Body of pancreas (tissue), 4 donors: Measurements from ENCODE around the gene CD79A. TPM values are rescaled to one million over a fixed set of nuclear protein-coding genes. Genes with fewer than 3 reads are reported as not detected.

Experiments
- ATAC-seq: fragments of 150-250 bp; one replicate; pipeline ENCODE4 v1.9.1; 2016
- DNase-seq, 4 donors: peaks; one replicate each; pipeline ENCODE4 v3.0.0-alpha.2; 2019
- H3K27ac ChIP-seq, 4 donors: fragments of 200-600 bp; sonication (generic); 1 replicate in 3 of 4; 2 replicates in 1 of 4; pipeline versions ENCODE4 v1.5.1 to v1.6.1; 2016 to 2019; ENCODE audit warnings: mild to moderate bottlenecking in 1 of 4, mixed read lengths in 1 of 4, moderate library complexity in 1 of 4
- H3K27me3 ChIP-seq, 2 donors: fragments of 200-600 bp; sonication (generic); one replicate each; pipeline ENCODE4 v1.6.0; 2016; ENCODE audit warnings: mild to moderate bottlenecking in 1 of 2
- H3K36me3 ChIP-seq, 2 donors: fragments of 200-600 bp; sonication (generic); replicated peaks in 1 of 2; 2 replicates each; pipeline ENCODE4 v1.5.1; 2016; ENCODE audit warnings: low read depth in 2 of 2; ENCODE audit not compliant: insufficient read depth in 1 of 2
- H3K4me1 ChIP-seq: fragments of 200-600 bp; sonication (generic); one replicate; pipeline ENCODE4 v1.6.0; 2016
- H3K4me3 ChIP-seq, 2 donors: fragments of 200-600 bp; sonication (generic); 1 replicate in 1 of 2; 2 replicates in 1 of 2; pipeline ENCODE4 v1.5.1; 2016 to 2019
- H3K9me3 ChIP-seq, 3 donors: fragments of 200-600 bp; sonication (generic); 1 replicate in 2 of 3; 2 replicates in 1 of 3; pipeline ENCODE4 v1.5.1; 2016
- POLR2A ChIP-seq, 3 donors: fragments of 450-650 bp; IDR thresholded peaks; one replicate each; pipeline ENCODE4 v1.6.1; 2016; ENCODE audit warnings: antibody characterized with exemption in 3 of 3, mild to moderate bottlenecking in 2 of 3
- WGBS, 2 donors: methylation state at CpG; one replicate each; pipeline ENCODE4 v1.1.5; 2017; 5-methylcytosine and 5-hydroxymethylcytosine counted together
- intact Hi-C: fragments of 100-400 bp; cut with DNase I; formaldehyde crosslinking; loops from one replicate; pipeline ENCODE4 v1.15.1; 2023
- total RNA-seq, 2 donors: library from RNA; depleted of rRNA; stranded (reverse); fragments of >200 nt; gene quantifications; one replicate each; pipeline ENCODE4 v1.1.0, GENCODE V29; 2016
- TF ChIP-seq, protein P1 (sequence below), 7 experiments: fragments of 450-650 bp in 4 of 7; fragments of 200-600 bp in 3 of 7; sonication (generic) in 3 of 7; IDR thresholded peaks; one replicate each; pipeline ENCODE4 v1.5.1; 2016 to 2019; ENCODE audit warnings: antibody characterized with exemption in 7 of 7

Gene CD79A
- total RNA-seq, 2 donors from 2014 or later, result not detected

DNA sequence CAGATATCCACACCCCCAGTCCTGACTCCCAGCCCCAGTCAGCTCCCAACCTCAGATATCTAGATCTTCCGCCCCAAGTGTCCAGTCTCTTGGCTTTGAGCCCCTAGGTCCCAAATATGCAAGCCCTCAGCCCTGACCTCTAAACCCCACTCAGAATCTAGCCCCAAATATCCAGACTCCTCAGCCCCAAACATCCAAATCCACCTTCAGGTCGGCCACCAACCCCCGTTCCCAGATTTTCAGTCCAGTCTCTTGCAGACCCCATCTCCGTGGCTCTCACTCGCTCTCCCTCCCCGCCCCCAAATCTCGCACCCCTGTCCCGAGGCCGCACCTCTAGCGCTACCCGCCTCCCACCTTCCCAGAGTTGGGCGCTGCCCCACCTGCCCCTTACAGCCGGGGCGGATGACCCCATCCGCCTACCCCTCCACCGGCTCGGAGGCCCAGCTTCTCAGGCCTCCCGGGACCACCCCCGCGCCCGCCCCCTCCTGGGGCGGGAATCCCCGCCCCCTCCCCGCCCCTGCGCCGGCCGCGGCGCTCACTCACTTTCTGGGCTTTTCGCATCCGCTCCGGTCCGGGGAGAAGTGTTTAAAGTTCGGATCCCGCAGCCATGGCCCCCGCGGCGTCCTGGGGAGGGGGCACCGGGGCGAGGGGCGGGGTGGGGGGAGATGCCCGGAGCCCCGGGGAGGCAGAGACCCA is 50.6 kb downstream of the CD79A start:
- no peak for DNase-seq
- no peak for TF ChIP-seq POLR2A (IDR thresholded peaks at IDR 0.05)
- TF ChIP-seq, protein P1, sequence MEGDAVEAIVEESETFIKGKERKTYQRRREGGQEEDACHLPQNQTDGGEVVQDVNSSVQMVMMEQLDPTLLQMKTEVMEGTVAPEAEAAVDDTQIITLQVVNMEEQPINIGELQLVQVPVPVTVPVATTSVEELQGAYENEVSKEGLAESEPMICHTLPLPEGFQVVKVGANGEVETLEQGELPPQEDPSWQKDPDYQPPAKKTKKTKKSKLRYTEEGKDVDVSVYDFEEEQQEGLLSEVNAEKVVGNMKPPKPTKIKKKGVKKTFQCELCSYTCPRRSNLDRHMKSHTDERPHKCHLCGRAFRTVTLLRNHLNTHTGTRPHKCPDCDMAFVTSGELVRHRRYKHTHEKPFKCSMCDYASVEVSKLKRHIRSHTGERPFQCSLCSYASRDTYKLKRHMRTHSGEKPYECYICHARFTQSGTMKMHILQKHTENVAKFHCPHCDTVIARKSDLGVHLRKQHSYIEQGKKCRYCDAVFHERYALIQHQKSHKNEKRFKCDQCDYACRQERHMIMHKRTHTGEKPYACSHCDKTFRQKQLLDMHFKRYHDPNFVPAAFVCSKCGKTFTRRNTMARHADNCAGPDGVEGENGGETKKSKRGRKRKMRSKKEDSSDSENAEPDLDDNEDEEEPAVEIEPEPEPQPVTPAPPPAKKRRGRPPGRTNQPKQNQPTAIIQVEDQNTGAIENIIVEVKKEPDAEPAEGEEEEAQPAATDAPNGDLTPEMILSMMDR (IDR thresholded peaks at IDR 0.05), result no peak
- Histone ChIP-seq H3K27me3 (peaks cover 0 to 4% of the 10 kb centered on the region in 2 donors), H3K4me1 (peaks cover 23% of the 10 kb centered on the region), H3K9me3 (no peaks in the 10 kb centered on the region), H3K27ac (no peak overlapping the region), H3K36me3 (no peaks in the 10 kb centered on the region), H3K4me3 (no peak overlapping the region)
- no peak for ATAC-seq
- intact Hi-C loops, result loop anchor here (5.0 kb wide), 1 partner anchor 35 kb away; no protein-coding TSS in a partner anchor
- 21 to 34% methylated on average over 24 to 41 of the region's 43 CpGs for WGBS, 2 donors

DNA sequence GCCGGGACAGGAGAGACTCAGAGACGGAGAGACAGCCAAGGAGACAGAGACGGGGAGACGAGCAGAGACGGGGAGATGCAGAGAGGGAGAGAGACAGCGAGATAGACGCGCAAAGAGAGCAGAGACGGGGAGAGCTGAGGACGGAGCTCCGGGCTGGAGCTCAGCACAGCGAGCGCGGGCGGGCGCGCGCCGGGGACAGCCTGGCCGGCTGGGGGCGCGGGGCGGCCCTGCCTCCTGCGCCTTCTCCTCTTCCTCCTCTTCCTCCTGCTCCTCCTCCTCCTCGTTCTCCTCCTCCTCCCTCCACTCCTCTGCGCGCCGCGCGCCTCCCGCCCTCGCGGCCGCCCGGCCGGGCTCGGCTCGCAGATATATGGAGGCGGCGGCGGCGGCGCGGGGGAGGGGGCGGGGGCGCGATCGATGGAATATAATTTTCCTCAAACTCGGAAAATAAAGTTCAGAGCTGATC is 51.2 kb downstream of the CD79A start, which contains the start of gene ERFL:
Gene ERFL (minus strand): TSS at position 229 of the 463 bp plus-strand sequence. CDS start 15,530 bp downstream, outside the sequence.
- no peak for TF ChIP-seq POLR2A (IDR thresholded peaks at IDR 0.05)
- TF ChIP-seq, protein P1 (IDR thresholded peaks at IDR 0.05), result no peak
- DNase-seq (no peak), ATAC-seq (peak; percentile 46)
- intact Hi-C loops, result loop anchor here (5.0 kb wide), 1 partner anchor 36 kb away; no protein-coding TSS in a partner anchor
- H3K4me3 ChIP-seq, result peak within 1 kb of the TSS; percentile 1 to 36
- no peaks in the 10 kb centered on the region for H3K36me3 ChIP-seq
- no peak within 1 kb of the TSS for H3K27ac ChIP-seq
- WGBS, 2 donors, result 0% methylated on average over 22 to 44 of the region's 49 CpGs
- H3K27me3 ChIP-seq, result no peaks in the 10 kb centered on the region
- H3K9me3 ChIP-seq, result no peaks in the 10 kb centered on the region
- peaks cover 29% of the 10 kb centered on the region for H3K4me1 ChIP-seq

DNA sequence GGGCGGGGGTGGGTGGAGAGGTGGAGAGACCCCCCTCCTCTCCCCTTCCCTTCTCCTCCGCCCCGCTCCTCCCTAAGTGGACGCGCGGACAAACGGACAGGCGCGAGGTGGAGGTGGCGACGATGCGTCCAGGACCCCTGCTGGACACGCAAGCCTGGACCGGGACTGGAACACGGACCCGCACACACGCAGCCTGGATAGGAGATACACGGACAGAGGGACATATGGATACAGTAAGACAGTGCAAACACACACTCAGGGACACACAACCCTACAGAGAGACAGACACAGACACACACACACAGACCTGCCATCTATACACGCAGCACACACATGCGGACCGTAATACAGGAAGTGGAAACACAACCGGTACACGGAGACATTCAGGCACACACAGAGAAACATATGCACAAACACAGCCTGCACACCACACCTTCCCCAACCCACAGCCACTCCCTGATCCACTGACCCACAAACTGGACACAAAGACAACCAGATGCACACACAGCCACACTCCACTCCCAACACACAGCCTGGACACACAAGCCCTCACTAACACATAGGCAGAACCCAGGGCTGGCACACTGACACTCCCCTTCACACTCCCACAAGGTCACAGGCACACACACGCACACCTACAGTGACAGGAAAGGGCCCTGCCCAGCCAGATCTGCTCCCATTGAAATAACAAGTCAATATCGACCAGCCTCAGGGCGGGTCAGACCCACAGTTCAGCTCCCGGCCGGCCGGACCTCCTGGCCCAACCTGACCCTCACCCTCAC is 51.9 kb downstream of the CD79A start:
- intact Hi-C loops, result loop anchor here (5.0 kb wide), 1 partner anchor 37 kb away; no protein-coding TSS in a partner anchor
- TF ChIP-seq POLR2A (IDR thresholded peaks at IDR 0.05), result no peak
- TF ChIP-seq, protein P1 (IDR thresholded peaks at IDR 0.05), result peak in 1 of 7 experiments; percentile 13

DNA sequence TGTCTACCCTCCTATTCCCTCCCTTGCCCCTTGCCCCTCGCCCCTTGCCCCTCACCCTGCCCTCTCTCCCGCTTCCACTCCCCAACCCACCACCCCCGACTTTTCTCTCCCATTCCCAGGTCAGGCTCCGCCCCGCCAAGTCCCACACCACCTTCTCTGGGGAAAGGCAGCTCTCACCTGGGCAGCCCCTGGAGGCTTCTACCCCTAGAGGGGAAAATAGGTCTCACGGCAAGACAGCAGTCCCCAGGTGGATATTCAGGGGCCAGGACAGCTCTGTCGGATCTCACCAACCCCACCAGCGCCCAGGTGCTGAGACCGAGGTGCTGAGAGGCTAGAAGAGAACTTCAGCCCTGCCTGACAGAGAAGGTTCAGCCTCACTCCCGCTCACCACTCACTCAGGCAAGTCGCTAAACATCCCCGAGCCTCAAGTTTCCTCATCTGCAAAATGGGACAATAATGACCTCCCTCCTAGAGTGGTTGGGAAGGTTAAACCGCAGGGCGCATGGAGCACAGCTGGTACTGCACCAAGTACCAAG is 52.5 kb downstream of the CD79A start:
- DNase-seq (no peak), ATAC-seq (no peak)
- H3K9me3 ChIP-seq, result no peaks in the 10 kb centered on the region
- peaks cover 29% of the 10 kb centered on the region for H3K4me1 ChIP-seq
- no peak overlapping the region for H3K27ac ChIP-seq
- no peak overlapping the region for H3K4me3 ChIP-seq
- H3K27me3 ChIP-seq, result no peaks in the 10 kb centered on the region
- H3K36me3 ChIP-seq, result no peaks in the 10 kb centered on the region
- WGBS, 2 donors, result 52 to 65% methylated on average over 12 to 14 of the region's 14 CpGs
- TF ChIP-seq, protein P1 (IDR thresholded peaks at IDR 0.05), result no peak
- TF ChIP-seq POLR2A (IDR thresholded peaks at IDR 0.05), result no peak
- intact Hi-C loops, result loop anchor here (5.0 kb wide), 1 partner anchor 37 kb away; no protein-coding TSS in a partner anchor

More for the DNA sequence above, 51.9 kb downstream of the CD79A start:
- ATAC-seq, result peak; percentile 37
- peaks cover 29% of the 10 kb centered on the region for H3K4me1 ChIP-seq
- peak in 2 of 4 donors; percentile 24 to 33 for DNase-seq
- no peak overlapping the region for H3K27ac ChIP-seq
- no peaks in the 10 kb centered on the region for H3K36me3 ChIP-seq
- no peaks in the 10 kb centered on the region for H3K27me3 ChIP-seq
- H3K4me3 ChIP-seq, result peak overlapping the region; percentile 1 to 36
- no peaks in the 10 kb centered on the region for H3K9me3 ChIP-seq
- 3 to 4% methylated on average over 10 to 29 of the region's 29 CpGs for WGBS, 2 donors
